ENCODE data around the gene CDH6. TPM values are rescaled to one million over a fixed set of nuclear protein-coding genes. Genes with fewer than 3 reads are reported as not detected.

The CDH6 gene
- total and polyA plus RNA-seq, 10 of the 15 experiments (the other 5 are each of a cell fraction or from before 2014, with no cell fraction given), result 0.01 TPM; not detected in 9

DNA sequence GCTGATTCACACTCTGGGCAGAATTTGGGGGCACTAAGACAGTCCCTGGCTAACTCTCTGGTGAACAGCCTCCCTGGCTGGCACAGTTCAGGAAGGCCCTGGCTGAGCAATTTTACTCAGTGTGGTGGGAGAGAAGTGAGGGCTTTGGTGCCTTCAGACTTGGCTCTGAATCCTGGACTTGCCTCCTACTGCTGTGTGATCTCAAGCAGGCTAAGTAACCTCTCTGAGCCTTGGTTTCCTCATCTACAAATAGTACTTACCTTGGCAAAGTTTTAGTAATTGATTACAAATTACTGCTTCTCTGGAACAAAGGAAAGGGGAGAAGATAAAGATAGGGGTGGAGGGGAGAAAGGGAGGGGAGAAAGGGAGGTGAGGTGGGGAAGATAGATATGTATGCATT lies 184.7 kb downstream of the CDH6 start:
- Histone ChIP-seq H2AFZ (ENCODE audit: control insufficient read depth, low read depth, low read length) (no peak overlapping the region), H3K36me3 (ENCODE audit: control insufficient read depth in 2 of 2, insufficient read depth in 2 of 2, low read length in 1 of 2) (no peaks in the 10 kb centered on the region), H3K4me2 (ENCODE audit: control insufficient read depth, insufficient read depth) (no peak overlapping the region), H4K20me1 (ENCODE audit: control insufficient read depth, insufficient read depth) (no peaks in the 10 kb centered on the region), H3K4me3 (no peak overlapping the region), H3K9ac (ENCODE audit: control insufficient read depth, insufficient read depth, low read length) (no peak overlapping the region), H3K9me3 (replicated peaks; ENCODE audit: control insufficient read depth, insufficient read depth, low read length) (no peaks in the 10 kb centered on the region), H3K27me3 (replicated peaks in 1 of 2; ENCODE audit: control insufficient read depth in 2 of 2, insufficient read depth in 2 of 2, low read length in 1 of 2) (no peaks in the 10 kb centered on the region), H3K4me1 (ENCODE audit: control insufficient read depth, insufficient read depth, low read length) (peaks cover 11% of the 10 kb centered on the region), H3K79me2 (ENCODE audit: control insufficient read depth, insufficient read depth, low read length) (no peaks in the 10 kb centered on the region), H3K27ac (ENCODE audit: control insufficient read depth, insufficient read depth) (no peak overlapping the region)
- BruUV-seq (replicated peaks), result no TSS peak
- POLR2A ChIA-PET, result no interaction called here
- DNase-seq (ENCODE audit: low read depth, low spot score) (no peak), ATAC-seq (no peak), FAIRE-seq (no peak)
- intact Hi-C loops (cut with micrococcal nuclease; ENCODE audit: unreplicated experiment), result no loop called here
- RAD21 ChIA-PET (ENCODE audit: unreplicated experiment), result no interaction called here
- in situ Hi-C loops (cut with MboI), result no loop called here
- TF ChIP-seq, protein P1, sequence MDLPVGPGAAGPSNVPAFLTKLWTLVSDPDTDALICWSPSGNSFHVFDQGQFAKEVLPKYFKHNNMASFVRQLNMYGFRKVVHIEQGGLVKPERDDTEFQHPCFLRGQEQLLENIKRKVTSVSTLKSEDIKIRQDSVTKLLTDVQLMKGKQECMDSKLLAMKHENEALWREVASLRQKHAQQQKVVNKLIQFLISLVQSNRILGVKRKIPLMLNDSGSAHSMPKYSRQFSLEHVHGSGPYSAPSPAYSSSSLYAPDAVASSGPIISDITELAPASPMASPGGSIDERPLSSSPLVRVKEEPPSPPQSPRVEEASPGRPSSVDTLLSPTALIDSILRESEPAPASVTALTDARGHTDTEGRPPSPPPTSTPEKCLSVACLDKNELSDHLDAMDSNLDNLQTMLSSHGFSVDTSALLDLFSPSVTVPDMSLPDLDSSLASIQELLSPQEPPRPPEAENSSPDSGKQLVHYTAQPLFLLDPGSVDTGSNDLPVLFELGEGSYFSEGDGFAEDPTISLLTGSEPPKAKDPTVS (IDR thresholded peaks at IDR 0.05; ENCODE audit: low read depth, low read length), result no peak
- TF ChIP-seq ATF7 (IDR thresholded peaks at IDR 0.05; ENCODE audit: low read depth) (no peak), MYC (IDR thresholded peaks at IDR 0.05; ENCODE audit: insufficient read depth, insufficient read length, insufficient replicate concordance, low read length, severe bottlenecking) (no peak), RCOR1 (conservative IDR thresholded peaks at IDR 0.05; ENCODE audit: low read depth, low read length) (no peak), KAT2A (conservative IDR thresholded peaks at IDR 0.05; ENCODE audit: control insufficient read depth, low read depth, low read length) (no peak), FOXK2 (IDR thresholded peaks at IDR 0.05) (no peak), NFIC (IDR thresholded peaks at IDR 0.05; ENCODE audit: low read depth, low read length) (no peak), GABPA (IDR thresholded peaks at IDR 0.05; ENCODE audit: low read depth) (no peak), DPF2 (IDR thresholded peaks at IDR 0.05) (no peak), SREBF1 (IDR thresholded peaks at IDR 0.05; ENCODE audit: low read length) (no peak), NR2F1 (conservative IDR thresholded peaks at IDR 0.05) (no peak), RAD21 (IDR thresholded peaks at IDR 0.05; ENCODE audit: insufficient read depth, low read depth, low read length) (no peak), TCF7 (IDR thresholded peaks at IDR 0.05; ENCODE audit: borderline replicate concordance) (no peak), ESRRA (IDR thresholded peaks at IDR 0.05; ENCODE audit: low read length) (no peak), HCFC1 (IDR thresholded peaks at IDR 0.05; ENCODE audit: low read length) (no peak)
- TF ChIP-seq, protein P2, sequence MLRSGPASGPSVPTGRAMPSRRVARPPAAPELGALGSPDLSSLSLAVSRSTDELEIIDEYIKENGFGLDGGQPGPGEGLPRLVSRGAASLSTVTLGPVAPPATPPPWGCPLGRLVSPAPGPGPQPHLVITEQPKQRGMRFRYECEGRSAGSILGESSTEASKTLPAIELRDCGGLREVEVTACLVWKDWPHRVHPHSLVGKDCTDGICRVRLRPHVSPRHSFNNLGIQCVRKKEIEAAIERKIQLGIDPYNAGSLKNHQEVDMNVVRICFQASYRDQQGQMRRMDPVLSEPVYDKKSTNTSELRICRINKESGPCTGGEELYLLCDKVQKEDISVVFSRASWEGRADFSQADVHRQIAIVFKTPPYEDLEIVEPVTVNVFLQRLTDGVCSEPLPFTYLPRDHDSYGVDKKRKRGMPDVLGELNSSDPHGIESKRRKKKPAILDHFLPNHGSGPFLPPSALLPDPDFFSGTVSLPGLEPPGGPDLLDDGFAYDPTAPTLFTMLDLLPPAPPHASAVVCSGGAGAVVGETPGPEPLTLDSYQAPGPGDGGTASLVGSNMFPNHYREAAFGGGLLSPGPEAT (IDR thresholded peaks at IDR 0.05; ENCODE audit: low read depth), result no peak
- TF ChIP-seq, protein P3, sequence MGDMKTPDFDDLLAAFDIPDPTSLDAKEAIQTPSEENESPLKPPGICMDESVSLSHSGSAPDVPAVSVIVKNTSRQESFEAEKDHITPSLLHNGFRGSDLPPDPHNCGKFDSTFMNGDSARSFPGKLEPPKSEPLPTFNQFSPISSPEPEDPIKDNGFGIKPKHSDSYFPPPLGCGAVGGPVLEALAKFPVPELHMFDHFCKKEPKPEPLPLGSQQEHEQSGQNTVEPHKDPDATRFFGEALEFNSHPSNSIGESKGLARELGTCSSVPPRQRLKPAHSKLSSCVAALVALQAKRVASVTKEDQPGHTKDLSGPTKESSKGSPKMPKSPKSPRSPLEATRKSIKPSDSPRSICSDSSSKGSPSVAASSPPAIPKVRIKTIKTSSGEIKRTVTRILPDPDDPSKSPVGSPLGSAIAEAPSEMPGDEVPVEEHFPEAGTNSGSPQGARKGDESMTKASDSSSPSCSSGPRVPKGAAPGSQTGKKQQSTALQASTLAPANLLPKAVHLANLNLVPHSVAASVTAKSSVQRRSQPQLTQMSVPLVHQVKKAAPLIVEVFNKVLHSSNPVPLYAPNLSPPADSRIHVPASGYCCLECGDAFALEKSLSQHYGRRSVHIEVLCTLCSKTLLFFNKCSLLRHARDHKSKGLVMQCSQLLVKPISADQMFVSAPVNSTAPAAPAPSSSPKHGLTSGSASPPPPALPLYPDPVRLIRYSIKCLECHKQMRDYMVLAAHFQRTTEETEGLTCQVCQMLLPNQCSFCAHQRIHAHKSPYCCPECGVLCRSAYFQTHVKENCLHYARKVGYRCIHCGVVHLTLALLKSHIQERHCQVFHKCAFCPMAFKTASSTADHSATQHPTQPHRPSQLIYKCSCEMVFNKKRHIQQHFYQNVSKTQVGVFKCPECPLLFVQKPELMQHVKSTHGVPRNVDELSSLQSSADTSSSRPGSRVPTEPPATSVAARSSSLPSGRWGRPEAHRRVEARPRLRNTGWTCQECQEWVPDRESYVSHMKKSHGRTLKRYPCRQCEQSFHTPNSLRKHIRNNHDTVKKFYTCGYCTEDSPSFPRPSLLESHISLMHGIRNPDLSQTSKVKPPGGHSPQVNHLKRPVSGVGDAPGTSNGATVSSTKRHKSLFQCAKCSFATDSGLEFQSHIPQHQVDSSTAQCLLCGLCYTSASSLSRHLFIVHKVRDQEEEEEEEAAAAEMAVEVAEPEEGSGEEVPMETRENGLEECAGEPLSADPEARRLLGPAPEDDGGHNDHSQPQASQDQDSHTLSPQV (IDR thresholded peaks at IDR 0.05), result no peak
- TF ChIP-seq, protein P4, sequence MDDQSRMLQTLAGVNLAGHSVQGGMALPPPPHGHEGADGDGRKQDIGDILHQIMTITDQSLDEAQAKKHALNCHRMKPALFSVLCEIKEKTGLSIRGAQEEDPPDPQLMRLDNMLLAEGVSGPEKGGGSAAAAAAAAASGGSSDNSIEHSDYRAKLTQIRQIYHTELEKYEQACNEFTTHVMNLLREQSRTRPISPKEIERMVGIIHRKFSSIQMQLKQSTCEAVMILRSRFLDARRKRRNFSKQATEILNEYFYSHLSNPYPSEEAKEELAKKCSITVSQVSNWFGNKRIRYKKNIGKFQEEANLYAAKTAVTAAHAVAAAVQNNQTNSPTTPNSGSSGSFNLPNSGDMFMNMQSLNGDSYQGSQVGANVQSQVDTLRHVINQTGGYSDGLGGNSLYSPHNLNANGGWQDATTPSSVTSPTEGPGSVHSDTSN (IDR thresholded peaks at IDR 0.05; ENCODE audit: insufficient replicate concordance, low read depth, low read length), result no peak
- SMC1A ChIA-PET (ENCODE audit: uncharacterized antibody, unreplicated experiment), result no interaction called here
- CTCF ChIA-PET, result no interaction called here
